ENCODE results near the gene LIPJ.

Gene LIPJ

GRCh38 chr10:88640186-88640585 is 53.6 kb downstream of the LIPJ start:
- DNase-seq (ENCODE audit: low read depth in 2 of 2) = no peak
- no peak overlapping the region for H3K4me3 ChIP-seq (replicated peaks in 1 of 2; ENCODE audit: low read depth in 2 of 2, low read length in 2 of 2)
- TF ChIP-seq CTCF (IDR thresholded peaks at IDR 0.05; ENCODE audit: low read depth, low read length) = no peak

- H3K4me3 ChIP-seq (replicated peaks in 1 of 2; ENCODE audit: low read depth in 2 of 2, low read length in 2 of 2) = no peak overlapping the region
- TF ChIP-seq CTCF (IDR thresholded peaks at IDR 0.05; ENCODE audit: low read depth, low read length) = no peak
- no peak for DNase-seq (ENCODE audit: low read depth in 2 of 2)
Measured at GRCh38 chr10:88642209-88642608, 55.6 kb downstream of the LIPJ start.

- peak; percentile 52 to 70 for DNase-seq (ENCODE audit: low read depth in 2 of 2)
- no peak overlapping the region for H3K4me3 ChIP-seq (replicated peaks in 1 of 2; ENCODE audit: low read depth in 2 of 2, low read length in 2 of 2)
Measured at GRCh38 chr10:88642963-88643362, 56.4 kb downstream of the LIPJ start.

GRCh38 chr10:88647061-88647615 is 60.6 kb downstream of the LIPJ start:
- no peak for DNase-seq (ENCODE audit: low read depth in 2 of 2)
- H3K4me3 ChIP-seq (replicated peaks in 1 of 2; ENCODE audit: low read depth in 2 of 2, low read length in 2 of 2) = no peak overlapping the region
- no peak for TF ChIP-seq CTCF (IDR thresholded peaks at IDR 0.05; ENCODE audit: low read depth, low read length)

More at GRCh38 chr10:88642963-88643362, 56.4 kb downstream of the LIPJ start:
- no peak for TF ChIP-seq CTCF (IDR thresholded peaks at IDR 0.05; ENCODE audit: low read depth, low read length)

GRCh38 chr10:88651101-88651551 is 64.6 kb downstream of the LIPJ start:
- DNase-seq (ENCODE audit: low read depth in 2 of 2) = peak; percentile 92 to 94
- no peak overlapping the region for H3K4me3 ChIP-seq (replicated peaks in 1 of 2; ENCODE audit: low read depth in 2 of 2, low read length in 2 of 2)
- no peak for TF ChIP-seq CTCF (IDR thresholded peaks at IDR 0.05; ENCODE audit: low read depth, low read length)

- no peak overlapping the region for H3K4me3 ChIP-seq (replicated peaks in 1 of 2; ENCODE audit: low read depth in 2 of 2, low read length in 2 of 2)
- peak in 1 of 2 donors; percentile 22 for DNase-seq (ENCODE audit: low read depth in 2 of 2)
- no peak for TF ChIP-seq CTCF (IDR thresholded peaks at IDR 0.05; ENCODE audit: low read depth, low read length)
Measured at GRCh38 chr10:88652616-88653015, 66.1 kb downstream of the LIPJ start.
